NCI-H187 (cell line): ENCODE data around the gene MBOAT2.

Experiments
- DNase-seq, 2 experiments: peaks; one replicate each; lab custom pipeline; 2025; lab: John Stamatoyannopoulos, UW

Gene MBOAT2

DNA sequence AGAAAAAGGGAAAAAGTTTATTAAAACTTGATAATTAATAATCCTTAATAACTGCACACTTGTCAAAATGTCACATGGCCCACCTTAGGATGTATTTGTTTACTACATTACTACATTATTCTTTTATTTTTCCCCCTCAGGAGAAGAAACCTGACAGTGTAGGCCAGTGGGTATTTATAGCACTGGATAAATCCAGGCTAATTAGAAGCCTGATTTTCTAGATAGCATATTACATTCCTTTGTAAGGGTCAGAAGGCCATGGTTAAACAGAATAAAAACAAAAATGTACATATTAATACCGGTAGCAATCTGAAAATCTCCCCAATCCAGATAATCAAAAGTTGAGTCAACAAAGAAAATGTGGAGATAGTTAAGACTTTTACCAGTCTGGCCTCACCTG lies 144.6 kb downstream of the MBOAT2 start:
- no peak for DNase-seq

DNA sequence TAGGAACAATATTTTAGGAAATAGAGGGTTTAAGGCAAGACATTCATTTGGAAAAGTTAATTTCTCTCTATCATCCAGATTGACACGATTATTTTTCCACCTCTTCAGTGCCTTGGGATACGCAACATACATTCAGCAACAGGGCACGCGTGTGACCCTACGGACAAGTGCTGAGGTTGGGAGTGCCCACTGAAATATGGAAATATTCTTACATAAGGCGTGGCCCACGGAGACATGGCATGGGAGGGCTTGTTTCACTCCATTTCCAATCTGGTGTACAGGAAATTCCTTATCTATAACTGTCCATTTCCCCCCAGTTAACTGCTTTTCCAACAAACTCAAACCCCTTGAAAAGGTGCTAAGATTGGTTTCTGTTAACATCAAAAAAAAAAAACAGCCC lies 145.2 kb downstream of the MBOAT2 start:
- DNase-seq: no peak

GRCh38 chr2:8857709-8858108 lies 145.8 kb downstream of the MBOAT2 start:
- DNase-seq: no peak

DNA sequence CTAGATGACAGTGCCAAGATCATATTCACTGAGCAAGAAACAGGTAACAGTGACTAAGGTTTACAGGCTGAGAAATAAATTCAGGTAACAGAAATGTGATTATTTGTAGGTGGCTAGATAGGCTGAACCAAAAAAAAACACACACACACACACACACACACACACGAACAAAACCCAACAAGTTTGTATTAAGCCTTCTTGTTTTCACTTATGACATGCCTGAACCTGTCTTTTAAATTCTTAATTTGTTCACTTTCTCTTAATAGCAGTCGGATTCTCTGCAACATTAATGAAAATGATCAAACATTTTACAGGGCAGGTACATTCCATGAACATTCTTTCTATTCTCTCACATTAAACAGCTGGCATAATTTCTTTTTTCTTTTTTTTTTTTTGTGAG lies 147.3 kb downstream of the MBOAT2 start:
- DNase-seq: no peak

DNA sequence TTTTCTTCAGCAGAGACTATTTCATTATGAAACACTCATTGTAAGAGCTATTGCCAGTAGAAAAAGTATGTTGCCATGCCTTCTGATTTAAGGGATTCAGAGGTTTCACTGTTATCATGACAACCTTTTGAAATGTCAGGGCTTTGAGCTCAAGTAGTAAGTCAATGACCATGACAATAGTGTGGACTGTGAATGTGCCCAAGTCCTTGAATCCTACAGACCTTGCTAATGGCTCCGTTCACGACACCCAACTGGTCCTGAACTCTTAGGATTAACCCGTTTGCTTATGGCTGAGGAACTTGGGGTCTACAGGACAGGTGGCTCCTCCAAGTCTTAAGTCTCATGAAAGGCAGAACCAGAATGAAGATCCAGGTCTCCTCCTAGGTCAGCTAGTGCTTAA lies 148.5 kb downstream of the MBOAT2 start:
- DNase-seq: no peak

GRCh38 chr2:8853426-8853825 lies 150.1 kb downstream of the MBOAT2 start:
- DNase-seq: no peak

- DNase-seq: no peak
Observed at GRCh38 chr2:8851811-8852560, 151.5 kb downstream of the MBOAT2 start.

DNA sequence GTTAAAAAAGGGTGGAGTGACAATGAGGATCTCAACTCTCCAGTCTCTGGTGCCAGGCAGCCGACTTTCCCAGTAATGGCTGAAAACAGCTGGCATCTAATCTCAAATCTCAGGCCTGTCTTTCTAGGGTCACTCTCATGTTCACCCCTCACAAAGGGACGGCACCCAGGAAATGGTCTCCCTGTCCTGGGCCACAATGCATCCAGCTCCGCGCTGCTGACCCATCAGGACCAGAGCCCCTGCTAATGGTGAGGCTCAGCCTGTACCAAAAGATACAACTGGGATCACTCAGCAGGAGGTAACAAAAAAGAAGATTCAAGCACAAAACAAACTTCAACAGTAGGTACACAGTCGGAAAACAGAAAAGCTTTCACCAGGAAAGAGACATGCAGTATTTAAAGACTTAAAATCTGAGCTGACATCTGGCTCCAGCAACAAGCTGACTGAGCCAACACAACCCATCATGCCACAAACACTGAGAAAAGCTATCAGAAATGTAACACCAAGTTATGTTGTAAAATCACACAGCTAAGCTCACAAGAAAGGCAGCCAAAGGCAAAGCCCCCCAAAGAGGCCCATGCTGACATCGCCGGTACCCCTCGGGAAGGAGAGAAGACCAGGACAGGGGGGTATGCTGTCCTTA lies 152.5 kb downstream of the MBOAT2 start:
- DNase-seq: no peak

GRCh38 chr2:8849327-8849726 lies 154.2 kb downstream of the MBOAT2 start:
- DNase-seq: no peak

- DNase-seq: no peak
Observed at GRCh38 chr2:8848328-8849100, 155.0 kb downstream of the MBOAT2 start.

- DNase-seq: no peak
Observed at GRCh38 chr2:8847400-8847799, 156.1 kb downstream of the MBOAT2 start.

DNA sequence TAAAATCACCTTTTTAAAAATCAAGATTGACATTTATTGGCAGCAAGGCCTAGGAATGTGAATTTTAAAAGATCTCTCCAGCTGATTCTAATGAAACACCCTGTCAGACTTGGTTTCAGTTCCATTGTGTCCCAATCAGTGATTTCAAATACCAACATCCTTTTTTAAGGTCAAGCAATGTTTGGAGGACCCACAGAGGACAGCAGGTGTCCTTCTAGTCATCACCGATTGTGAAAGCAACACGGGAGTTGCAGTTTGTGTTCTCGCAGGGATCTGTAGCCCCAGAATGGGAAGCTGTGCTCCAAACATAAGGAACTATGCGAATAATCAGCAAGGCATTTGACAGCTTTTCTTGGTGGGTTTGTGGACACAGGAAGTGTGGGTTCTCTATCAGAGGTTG lies 161.6 kb downstream of the MBOAT2 start:
- no peak for DNase-seq

DNA sequence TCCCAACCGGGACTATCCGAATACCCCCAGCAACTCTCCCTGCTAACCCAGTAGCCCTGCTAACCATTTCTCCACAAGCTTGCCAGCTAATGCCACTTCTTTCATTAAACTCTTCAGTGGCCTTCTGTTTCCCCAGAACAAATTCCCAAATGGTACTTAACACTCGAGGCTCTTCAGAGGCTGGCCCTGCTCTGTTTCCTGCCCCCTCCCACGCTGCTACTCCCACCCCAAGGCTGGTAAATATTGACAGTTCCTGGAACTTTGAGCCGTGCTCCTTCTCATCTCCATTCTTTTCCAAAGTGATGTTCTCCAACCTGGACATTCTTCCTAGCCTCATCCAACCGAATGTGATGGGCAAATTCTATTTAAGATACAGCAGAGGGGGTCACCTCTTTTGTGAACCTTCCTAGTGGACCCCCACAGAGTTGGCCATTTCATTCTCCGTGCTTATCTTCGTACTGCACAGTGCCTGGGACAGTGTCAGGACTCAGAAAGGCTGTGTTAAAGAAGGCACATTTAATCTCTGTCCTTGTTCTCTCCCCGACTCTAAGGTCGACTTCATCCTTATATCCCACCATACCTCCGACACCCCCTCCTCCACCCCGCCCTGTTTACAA lies 162.9 kb downstream of the MBOAT2 start:
- no peak for DNase-seq

DNA sequence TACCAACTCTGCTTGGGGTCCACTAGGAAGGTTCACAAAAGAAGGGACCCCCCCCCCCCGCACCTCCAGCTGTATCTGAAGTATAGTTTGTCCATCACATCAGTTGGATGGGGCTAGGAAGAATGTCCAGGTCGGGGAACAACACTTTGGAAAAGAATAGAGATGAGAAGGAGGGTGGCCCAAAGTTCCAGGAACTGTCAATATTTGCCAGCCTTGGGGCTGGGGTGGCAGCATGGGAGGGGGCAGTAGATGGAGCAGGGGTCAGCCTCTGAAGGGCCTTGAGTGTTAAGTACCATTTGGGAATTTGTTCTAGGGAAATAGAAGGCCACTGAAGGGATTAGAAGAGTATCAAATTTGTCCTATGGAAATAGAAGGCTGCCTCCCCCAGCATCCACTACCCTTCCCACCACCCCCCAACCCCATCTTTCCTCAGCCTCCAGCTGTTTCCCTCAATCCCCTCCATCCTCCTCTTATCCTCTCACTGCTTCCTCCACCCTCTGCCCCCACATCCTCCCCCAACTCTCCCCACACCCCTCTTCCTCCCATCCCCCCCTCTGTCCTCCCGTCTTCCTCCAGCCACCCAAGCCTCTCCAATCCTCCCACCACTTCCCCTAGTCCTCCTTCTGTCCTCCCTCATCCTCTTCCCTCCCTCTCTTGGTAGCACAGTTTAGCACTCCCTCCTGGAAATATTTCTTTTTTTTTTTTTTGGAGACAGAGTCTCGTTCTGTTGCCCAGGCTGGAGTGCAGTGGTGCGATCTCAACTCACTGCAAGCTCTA lies 164.1 kb downstream of the MBOAT2 start:
- no peak for DNase-seq

DNA sequence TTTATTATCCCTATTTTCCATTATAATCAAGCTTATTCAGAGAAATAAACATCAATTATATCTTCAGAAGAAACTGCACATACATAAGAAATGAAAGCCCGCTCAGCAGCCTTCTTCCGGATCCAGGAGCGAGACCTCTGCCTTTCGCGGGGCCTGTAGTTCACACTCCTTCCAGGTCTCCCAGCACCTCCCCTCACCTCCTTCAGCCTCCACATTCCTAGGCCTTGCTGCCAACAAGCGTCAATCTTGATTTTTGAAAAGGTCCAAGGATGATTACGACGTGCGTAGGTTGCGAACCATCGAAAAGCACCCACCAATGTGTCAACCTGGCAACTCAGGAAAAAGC lies 165.7 kb downstream of the MBOAT2 start:
- no peak for DNase-seq

- DNase-seq: peak; percentile 79 to 92
Observed at GRCh38 chr2:8836971-8837794, 166.3 kb downstream of the MBOAT2 start, which contains the start of gene KIDINS220. Gene KIDINS220, minus strand, starts transcription at chr2:8837613. Its CDS starts 10,520 bp downstream, at chr2:8827093.

- DNase-seq: no peak
Observed at GRCh38 chr2:8835279-8835678, 168.2 kb downstream of the MBOAT2 start.

DNA sequence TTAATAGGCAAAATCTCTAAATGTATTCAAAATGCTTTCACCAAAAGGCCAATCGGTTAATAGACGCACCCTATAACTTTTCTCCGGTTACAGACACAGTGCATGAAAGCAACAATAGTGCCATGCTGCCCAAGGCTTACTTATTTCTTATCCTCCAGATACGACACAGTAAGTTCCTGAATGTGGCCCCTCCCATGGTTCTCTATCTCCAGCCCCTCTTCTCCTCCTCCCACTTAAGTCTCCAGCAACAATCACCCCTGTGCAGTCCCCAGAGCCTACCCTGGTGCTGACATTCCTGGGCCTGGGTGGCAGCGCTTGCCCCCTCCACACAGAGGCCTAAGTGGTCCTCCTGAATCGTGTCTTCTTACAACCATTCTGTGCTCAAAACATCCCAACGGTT lies 169.6 kb downstream of the MBOAT2 start:
- no peak for DNase-seq

DNA sequence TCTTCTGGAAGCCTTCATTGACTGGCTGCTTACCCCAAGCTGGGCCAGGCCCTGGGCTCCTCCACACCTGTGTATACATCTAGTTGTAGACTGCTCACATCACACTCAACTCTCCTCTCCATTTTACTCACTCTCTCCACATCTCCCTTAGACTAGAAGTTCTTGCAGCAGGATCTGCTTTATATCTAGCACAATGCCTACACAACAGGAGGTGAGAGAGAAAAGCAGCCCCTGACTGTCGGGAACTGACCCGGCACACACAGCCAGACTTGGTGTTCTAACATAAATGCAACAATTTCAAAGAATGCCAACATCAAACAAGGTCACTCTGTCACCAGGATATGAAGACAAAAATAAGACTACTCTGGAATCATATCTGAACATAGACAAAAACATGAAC lies 172.0 kb downstream of the MBOAT2 start:
- no peak for DNase-seq

GRCh38 chr2:8827729-8828128 lies 175.8 kb downstream of the MBOAT2 start:
- no peak for DNase-seq

GRCh38 chr2:8822218-8822617 lies 181.3 kb downstream of the MBOAT2 start:
- no peak for DNase-seq
